IMR-90 (cell line): ENCODE measurements around the gene PBX3. TPM values are rescaled to one million over a fixed set of nuclear protein-coding genes. Genes with fewer than 3 reads are reported as not detected.

Experiments used
- ATAC-seq: fragments of 200-7000 bp; cut with Tn5 transposase; 2 replicates; pipeline ENCODE4 v1.9.1; 2020; ENCODE audit warnings: low read depth, mild to moderate bottlenecking, moderate library complexity
- BruUV-seq: library from RNA; stranded (reverse); fragments of 400-500 nt; replicated peaks from 2 replicates; lab custom pipeline; 2021; lab: Mats Ljungman, UMichigan
- CTCF ChIA-PET: fragments of 300-600 bp; formaldehyde crosslinking; extraction: SDS; loops from one replicate; lab custom pipeline; 2021; ENCODE audit warnings: antibody characterized with exemption; lab: Yijun Ruan, JAX
- POLR2A ChIA-PET: fragments of 300-600 bp; sonication (Branson Sonifier 250); formaldehyde crosslinking; loops from one replicate; lab custom pipeline; 2022; ENCODE audit warnings: antibody characterized with exemption; ENCODE audit not compliant: unreplicated experiment; lab: Charles Lee
- DNase-seq: peaks from one replicate; pipeline ENCODE4 v3.0.0; 2013
- H2AFZ ChIP-seq: replicated peaks from 2 replicates; pipeline ENCODE3; 2013; ENCODE audit warnings: low read length, mild to moderate bottlenecking; ENCODE audit not compliant: poor library complexity
- H2AK5ac ChIP-seq: 2 replicates; pipeline ENCODE4 v1.6.1; 2013; ENCODE audit warnings: low read depth, low read length, inconsistent platforms
- H2AK9ac ChIP-seq: replicated peaks from 2 replicates; pipeline ENCODE3; 2013; ENCODE audit warnings: mild to moderate bottlenecking, low read depth, low read length, moderate library complexity; ENCODE audit not compliant: poor library complexity
- H2BK120ac ChIP-seq: 2 replicates; pipeline ENCODE4 v1.6.1; 2013; ENCODE audit warnings: low read depth, low read length, inconsistent platforms
- H2BK15ac ChIP-seq: 3 replicates; pipeline ENCODE4 v1.6.1; 2013; ENCODE audit warnings: low read depth, low read length, inconsistent platforms
- H2BK20ac ChIP-seq: 2 replicates; pipeline ENCODE4 v1.6.1; 2013; ENCODE audit warnings: low read depth, mild to moderate bottlenecking, inconsistent platforms, low read length, moderate library complexity
- H2BK5ac ChIP-seq: 2 replicates; pipeline ENCODE4 v1.6.1; 2013; ENCODE audit warnings: mild to moderate bottlenecking, low read depth, low read length, inconsistent platforms; ENCODE audit not compliant: poor library complexity, severe bottlenecking
- H3K14ac ChIP-seq: replicated peaks from 2 replicates; pipeline ENCODE4 v1.6.1; 2013; ENCODE audit warnings: low read depth, low read length, inconsistent platforms
- H3K18ac ChIP-seq: 2 replicates; pipeline ENCODE4 v1.6.1; 2013; ENCODE audit warnings: low read depth, low read length, control low read depth
- H3K23ac ChIP-seq: 2 replicates; pipeline ENCODE4 v1.6.1; 2013; ENCODE audit warnings: low read depth, low read length, inconsistent platforms
- H3K27ac ChIP-seq: 2 replicates; pipeline ENCODE4 v1.5.1; 2013; ENCODE audit warnings: mild to moderate bottlenecking, control low read depth, low read length; ENCODE audit not compliant: insufficient read depth
- H3K27me3 ChIP-seq: 2 replicates; pipeline ENCODE4 v1.6.1; 2013; ENCODE audit warnings: low read length; ENCODE audit not compliant: control insufficient read depth, insufficient read depth
- H3K36me3 ChIP-seq: 2 replicates; pipeline ENCODE4 v1.6.1; 2013; ENCODE audit warnings: low read length, mixed read lengths; ENCODE audit not compliant: control insufficient read depth, insufficient read depth
- H3K4ac ChIP-seq: 2 replicates; pipeline ENCODE4 v1.6.1; 2013; ENCODE audit warnings: low read depth, low read length, inconsistent platforms
- H3K4me1 ChIP-seq: 2 replicates; pipeline ENCODE4 v1.6.1; 2013; ENCODE audit warnings: low read length, mixed read lengths; ENCODE audit not compliant: control insufficient read depth, insufficient read depth
- H3K4me2 ChIP-seq: 2 replicates; pipeline ENCODE4 v1.6.1; 2013; ENCODE audit warnings: low read depth, mild to moderate bottlenecking, control low read depth, low read length, moderate library complexity
- H3K4me3 ChIP-seq: 2 replicates; pipeline ENCODE4 v1.5.1; 2013; ENCODE audit warnings: low read depth, mild to moderate bottlenecking, control low read depth, low read length, moderate library complexity; ENCODE audit not compliant: insufficient read depth
- H3K56ac ChIP-seq: 2 replicates; pipeline ENCODE4 v1.6.1; 2013; ENCODE audit warnings: low read length, inconsistent platforms; ENCODE audit not compliant: insufficient read depth; ENCODE audit errors: extremely low read depth
- H3K79me1 ChIP-seq, 2 experiments: 2 replicates each; pipeline ENCODE4 v1.6.1; 2013; ENCODE audit warnings: low read length in 2 of 2, inconsistent platforms in 1 of 2, low read depth in 1 of 2
- H3K9ac ChIP-seq: 2 replicates; pipeline ENCODE4 v1.6.1; 2013; ENCODE audit warnings: low read depth, low read length, control low read depth
- H3K9me1 ChIP-seq: 2 replicates; pipeline ENCODE4 v1.6.1; 2013; ENCODE audit warnings: low read length, inconsistent platforms; ENCODE audit not compliant: insufficient read depth
- H3K9me3 ChIP-seq: 2 replicates; pipeline ENCODE4 v1.6.1; 2013; ENCODE audit warnings: low read length; ENCODE audit not compliant: control insufficient read depth, insufficient read depth
- H4K20me1 ChIP-seq: 2 replicates; pipeline ENCODE4 v1.6.1; 2013; ENCODE audit warnings: low read length, inconsistent platforms; ENCODE audit not compliant: insufficient read depth
- H4K5ac ChIP-seq: 2 replicates; pipeline ENCODE4 v1.6.1; 2013; ENCODE audit warnings: mild to moderate bottlenecking, low read depth, low read length, control low read depth
- H4K8ac ChIP-seq, 2 experiments: 2 replicates each; pipeline ENCODE4 v1.6.1; 2013; ENCODE audit warnings: low read depth in 2 of 2, low read length in 2 of 2, control low read depth in 1 of 2, inconsistent platforms in 1 of 2
- H4K91ac ChIP-seq: 2 replicates; pipeline ENCODE4 v1.6.1; 2013; ENCODE audit warnings: low read depth, low read length, inconsistent platforms; ENCODE audit not compliant: insufficient read depth
- BHLHE40 ChIP-seq: fragments of 150-350 bp; IDR thresholded peaks from 2 replicates; pipeline ENCODE4 v1.6.1; 2016; ENCODE audit warnings: mild to moderate bottlenecking, low read depth, low read length
- POLR2A ChIP-seq: IDR thresholded peaks from 2 replicates; pipeline ENCODE4 v1.6.1; 2012; ENCODE audit warnings: mild to moderate bottlenecking, low read depth, low read length
- WGBS, 2 experiments: methylation state at CpG; one replicate each; pipeline versions ENCODE4 v1.1.5 to v1.1.7; 2013; ENCODE audit warnings: missing lambda C conversion rate in 2 of 2; ENCODE audit not compliant: insufficient read length in 1 of 2; ENCODE audit errors: extremely low coverage in 2 of 2; 5-methylcytosine and 5-hydroxymethylcytosine counted together
- dilution Hi-C: fragments of 300-500 bp; cut with HindIII; formaldehyde crosslinking; loops from one replicate; pipeline ENCODE4 v1.14.3; 2018; ENCODE audit warnings: low sequenced_read_pairs; ENCODE audit not compliant: unreplicated experiment
- in situ Hi-C: fragments of 300-500 bp; cut with MboI; formaldehyde crosslinking; loops from 3 replicates; pipeline ENCODE4 v1.14.3; 2019; ENCODE audit warnings: low sequenced_read_pairs, inconsistent platforms, mixed read lengths
- intact Hi-C: fragments of 100-400 bp; cut with micrococcal nuclease; formaldehyde crosslinking; loops from 2 replicates; pipeline ENCODE4 v1.10.0; 2022
- polyA plus RNA-seq, 3 experiments: library from polyadenylated mRNA; depleted of rRNA; stranded (reverse); fragments of >200 nt; gene quantifications; 2 replicates each; pipeline ENCODE4 v1.2.3, GENCODE V29; 2012; ENCODE audit warnings: low replicate concordance in 1 of 3
- total RNA-seq: library from RNA; depleted of rRNA; stranded (reverse); fragments of >200 nt; gene quantifications from 2 replicates; pipeline ENCODE4 v1.2.3, GENCODE V29; 2012
- TF ChIP-seq, protein P1 (sequence below): fragments of 150-350 bp; IDR thresholded peaks from 2 replicates; pipeline ENCODE4 v1.6.1; 2017; ENCODE audit warnings: mild to moderate bottlenecking, antibody characterized with exemption, low read length, low read depth
- TF ChIP-seq, protein P2 (sequence below): fragments of 150-350 bp; IDR thresholded peaks from 2 replicates; pipeline ENCODE4 v1.6.1; 2016; ENCODE audit warnings: low read depth, mild to moderate bottlenecking, low read length, moderate library complexity, borderline replicate concordance

Gene PBX3
- total and polyA plus RNA-seq, 2 of the 4 experiments (the other 2 are of a cell fraction) = 12.0 to 15.6 TPM

- Histone ChIP-seq H2BK120ac (no peak overlapping the region), H2BK20ac (no peak overlapping the region), H3K27ac (no peak overlapping the region), H3K36me3 (peaks cover 7% of the 10 kb centered on the region), H3K4ac (no peak overlapping the region), H3K4me1 (no peaks in the 10 kb centered on the region), H3K18ac (no peak overlapping the region), H3K9me1 (no peaks in the 10 kb centered on the region; the same call in 1 of the 2 replicates), H2AK9ac (no peak overlapping the region), H4K91ac (no peak overlapping the region), H3K23ac (no peak overlapping the region), H3K14ac (no peak overlapping the region), H2BK15ac (no peak overlapping the region), H2BK5ac (no peak overlapping the region), H3K79me1 (no peaks in the 10 kb centered on the region), H2AK5ac (no peak overlapping the region), H3K56ac (no peak overlapping the region), H3K9me3 (no peaks in the 10 kb centered on the region), H4K8ac (no peak overlapping the region), H2AFZ (no peak overlapping the region), H3K4me3 (no peak overlapping the region), H3K27me3 (no peaks in the 10 kb centered on the region), H3K4me2 (no peak overlapping the region), H4K5ac (no peak overlapping the region), H4K20me1 (no peaks in the 10 kb centered on the region), H3K9ac (no peak overlapping the region)
- BruUV-seq = no TSS peak
- no CpG with 5 or more reads among the region's 6 CpGs for WGBS, 2 experiments
- intact Hi-C loops = no loop called here
- ChIA-PET POLR2A (no interaction called here), CTCF (no interaction called here)
- no peak for DNase-seq
- in situ Hi-C loops = no loop called here
- ATAC-seq = no peak
- dilution Hi-C loops = no loop called here
- TF ChIP-seq, protein P1, sequence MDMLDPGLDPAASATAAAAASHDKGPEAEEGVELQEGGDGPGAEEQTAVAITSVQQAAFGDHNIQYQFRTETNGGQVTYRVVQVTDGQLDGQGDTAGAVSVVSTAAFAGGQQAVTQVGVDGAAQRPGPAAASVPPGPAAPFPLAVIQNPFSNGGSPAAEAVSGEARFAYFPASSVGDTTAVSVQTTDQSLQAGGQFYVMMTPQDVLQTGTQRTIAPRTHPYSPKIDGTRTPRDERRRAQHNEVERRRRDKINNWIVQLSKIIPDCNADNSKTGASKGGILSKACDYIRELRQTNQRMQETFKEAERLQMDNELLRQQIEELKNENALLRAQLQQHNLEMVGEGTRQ = no peak
- TF ChIP-seq POLR2A (no peak), BHLHE40 (no peak)
- TF ChIP-seq, protein P2, sequence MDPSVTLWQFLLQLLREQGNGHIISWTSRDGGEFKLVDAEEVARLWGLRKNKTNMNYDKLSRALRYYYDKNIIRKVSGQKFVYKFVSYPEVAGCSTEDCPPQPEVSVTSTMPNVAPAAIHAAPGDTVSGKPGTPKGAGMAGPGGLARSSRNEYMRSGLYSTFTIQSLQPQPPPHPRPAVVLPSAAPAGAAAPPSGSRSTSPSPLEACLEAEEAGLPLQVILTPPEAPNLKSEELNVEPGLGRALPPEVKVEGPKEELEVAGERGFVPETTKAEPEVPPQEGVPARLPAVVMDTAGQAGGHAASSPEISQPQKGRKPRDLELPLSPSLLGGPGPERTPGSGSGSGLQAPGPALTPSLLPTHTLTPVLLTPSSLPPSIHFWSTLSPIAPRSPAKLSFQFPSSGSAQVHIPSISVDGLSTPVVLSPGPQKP = no peak
Observed at GRCh38 chr9:125959951-125960619, 212.9 kb downstream of the PBX3 start.
